Measurements from ENCODE around the gene NEU2. TPM values are rescaled to one million over a fixed set of nuclear protein-coding genes. Genes with fewer than 3 reads are reported as not detected.

The NEU2 gene
- total and polyA plus RNA-seq, 4 donors, result not detected

DNA sequence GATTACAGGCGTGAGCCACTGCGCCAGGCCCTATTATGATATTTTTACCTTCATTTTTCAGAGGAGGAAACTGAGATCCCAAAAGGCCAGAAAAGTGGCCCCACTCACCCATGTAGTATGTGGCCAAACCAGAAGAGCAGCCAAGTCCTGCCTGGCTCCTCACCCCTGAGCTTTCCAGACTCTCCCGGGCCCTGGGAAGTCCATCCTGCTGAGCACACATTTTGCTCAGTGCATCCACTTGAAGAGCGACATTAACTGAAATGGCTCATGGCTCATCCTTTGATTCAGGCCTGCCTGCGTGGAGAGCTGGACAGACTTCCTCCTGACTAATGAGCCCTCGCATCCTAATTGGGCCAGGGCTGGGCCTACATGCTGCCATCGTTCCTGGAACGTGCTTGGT lies 9.9 kb upstream of the NEU2 start:
- H3K4me3 ChIP-seq (ENCODE audit: low read depth in 1 of 3, low read length in 3 of 3), result no peak overlapping the region
- 86% methylated on average over 8 of the region's 8 CpGs for whole genome bisulfite sequencing
- TF ChIP-seq EGR1 (IDR thresholded peaks at IDR 0.05; ENCODE audit: low read depth in 2 of 2) (no peak), HNF4A (conservative IDR thresholded peaks at IDR 0.05) (no peak), SP1 (IDR thresholded peaks at IDR 0.05) (no peak), RAD21 (IDR thresholded peaks at IDR 0.05) (no peak), TAF1 (conservative IDR thresholded peaks at IDR 0.05) (no peak), RXRA (IDR thresholded peaks at IDR 0.05) (no peak), JUND (IDR thresholded peaks at IDR 0.05) (no peak)
- TF ChIP-seq, protein P1, sequence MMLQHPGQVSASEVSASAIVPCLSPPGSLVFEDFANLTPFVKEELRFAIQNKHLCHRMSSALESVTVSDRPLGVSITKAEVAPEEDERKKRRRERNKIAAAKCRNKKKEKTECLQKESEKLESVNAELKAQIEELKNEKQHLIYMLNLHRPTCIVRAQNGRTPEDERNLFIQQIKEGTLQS (IDR thresholded peaks at IDR 0.05), result no peak
- TF ChIP-seq, protein P2, sequence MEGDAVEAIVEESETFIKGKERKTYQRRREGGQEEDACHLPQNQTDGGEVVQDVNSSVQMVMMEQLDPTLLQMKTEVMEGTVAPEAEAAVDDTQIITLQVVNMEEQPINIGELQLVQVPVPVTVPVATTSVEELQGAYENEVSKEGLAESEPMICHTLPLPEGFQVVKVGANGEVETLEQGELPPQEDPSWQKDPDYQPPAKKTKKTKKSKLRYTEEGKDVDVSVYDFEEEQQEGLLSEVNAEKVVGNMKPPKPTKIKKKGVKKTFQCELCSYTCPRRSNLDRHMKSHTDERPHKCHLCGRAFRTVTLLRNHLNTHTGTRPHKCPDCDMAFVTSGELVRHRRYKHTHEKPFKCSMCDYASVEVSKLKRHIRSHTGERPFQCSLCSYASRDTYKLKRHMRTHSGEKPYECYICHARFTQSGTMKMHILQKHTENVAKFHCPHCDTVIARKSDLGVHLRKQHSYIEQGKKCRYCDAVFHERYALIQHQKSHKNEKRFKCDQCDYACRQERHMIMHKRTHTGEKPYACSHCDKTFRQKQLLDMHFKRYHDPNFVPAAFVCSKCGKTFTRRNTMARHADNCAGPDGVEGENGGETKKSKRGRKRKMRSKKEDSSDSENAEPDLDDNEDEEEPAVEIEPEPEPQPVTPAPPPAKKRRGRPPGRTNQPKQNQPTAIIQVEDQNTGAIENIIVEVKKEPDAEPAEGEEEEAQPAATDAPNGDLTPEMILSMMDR (IDR thresholded peaks at IDR 0.05; ENCODE audit: low read depth, low read length, missing input control), result no peak
- TF ChIP-seq, protein P3, sequence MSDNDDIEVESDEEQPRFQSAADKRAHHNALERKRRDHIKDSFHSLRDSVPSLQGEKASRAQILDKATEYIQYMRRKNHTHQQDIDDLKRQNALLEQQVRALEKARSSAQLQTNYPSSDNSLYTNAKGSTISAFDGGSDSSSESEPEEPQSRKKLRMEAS (IDR thresholded peaks at IDR 0.05), result no peak
- H3K36me3 ChIP-seq (ENCODE audit: control insufficient read depth in 4 of 4, insufficient read depth in 3 of 4, low read depth in 1 of 4, low read length in 3 of 4), result no peaks in the 10 kb centered on the region
- no peaks in the 10 kb centered on the region for H3K27me3 ChIP-seq (ENCODE audit: control insufficient read depth in 4 of 4, insufficient read depth in 4 of 4, low read length in 3 of 4)
- no peaks in the 10 kb centered on the region for H3K9me3 ChIP-seq (ENCODE audit: control insufficient read depth in 4 of 4, low read length in 3 of 4)
- H3K4me1 ChIP-seq (ENCODE audit: control insufficient read depth in 4 of 4, insufficient read depth in 4 of 4, low read length in 3 of 4), result no peaks in the 10 kb centered on the region
- H3K27ac ChIP-seq (ENCODE audit: low read depth in 1 of 2, low read length in 2 of 2), result no peak overlapping the region
- no peak for DNase-seq (ENCODE audit: low spot score)
- H3K9ac ChIP-seq (ENCODE audit: low read depth in 1 of 2, low read length in 2 of 2), result no peak overlapping the region

DNA sequence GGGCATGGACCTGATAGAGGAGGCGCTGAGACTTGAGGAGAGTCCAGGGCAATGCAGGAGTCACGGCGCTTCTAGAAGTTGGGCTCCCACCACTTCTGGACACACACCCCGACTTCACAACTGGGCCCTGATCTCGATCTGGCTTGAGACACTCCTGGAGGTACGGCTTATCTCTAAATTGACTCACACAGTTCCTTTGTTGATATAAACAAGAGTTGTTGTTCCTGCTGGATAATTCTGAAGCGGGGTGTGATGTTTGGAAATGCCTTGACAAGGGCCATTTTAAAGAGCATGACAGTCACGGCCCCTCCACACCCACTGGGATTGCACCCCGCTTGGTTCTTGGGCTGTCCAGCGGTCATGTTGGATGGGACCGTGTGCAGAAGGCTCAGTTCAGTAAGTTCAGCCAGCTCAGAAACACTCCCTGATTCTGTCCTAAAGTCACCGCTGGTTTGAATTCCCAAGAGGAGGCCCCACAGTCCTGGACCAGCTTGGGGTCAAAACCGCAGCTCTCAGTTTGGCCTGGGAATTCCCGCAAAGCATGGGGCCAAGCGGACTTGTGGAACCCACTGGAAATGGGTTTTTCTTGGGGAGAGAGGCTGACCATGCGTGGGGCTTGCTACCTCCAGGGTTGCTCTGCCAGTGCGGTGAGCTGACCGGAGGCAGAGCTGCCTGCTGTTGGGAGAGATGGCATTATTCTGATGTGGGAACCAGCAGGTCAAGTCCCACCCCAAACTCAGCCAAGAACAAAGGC lies 9.3 kb upstream of the NEU2 start:
- Histone ChIP-seq H3K27me3 (ENCODE audit: control insufficient read depth in 4 of 4, insufficient read depth in 4 of 4, low read length in 3 of 4) (no peaks in the 10 kb centered on the region), H3K9me3 (ENCODE audit: control insufficient read depth in 4 of 4, low read length in 3 of 4) (no peaks in the 10 kb centered on the region), H3K9ac (ENCODE audit: low read depth in 1 of 2, low read length in 2 of 2) (no peak overlapping the region), H3K36me3 (ENCODE audit: control insufficient read depth in 4 of 4, insufficient read depth in 3 of 4, low read depth in 1 of 4, low read length in 3 of 4) (no peaks in the 10 kb centered on the region), H3K4me1 (ENCODE audit: control insufficient read depth in 4 of 4, insufficient read depth in 4 of 4, low read length in 3 of 4) (no peaks in the 10 kb centered on the region), H3K4me3 (ENCODE audit: low read depth in 1 of 3, low read length in 3 of 3) (no peak overlapping the region), H3K27ac (ENCODE audit: low read depth in 1 of 2, low read length in 2 of 2) (no peak overlapping the region)
- TF ChIP-seq TAF1 (conservative IDR thresholded peaks at IDR 0.05) (no peak), HNF4G (IDR thresholded peaks at IDR 0.05) (no peak), YY1 (IDR thresholded peaks at IDR 0.05) (no peak), RAD21 (IDR thresholded peaks at IDR 0.05) (no peak)
- DNase-seq (ENCODE audit: low spot score), result no peak
- 96% methylated on average over 18 of the region's 18 CpGs for WGBS

DNA sequence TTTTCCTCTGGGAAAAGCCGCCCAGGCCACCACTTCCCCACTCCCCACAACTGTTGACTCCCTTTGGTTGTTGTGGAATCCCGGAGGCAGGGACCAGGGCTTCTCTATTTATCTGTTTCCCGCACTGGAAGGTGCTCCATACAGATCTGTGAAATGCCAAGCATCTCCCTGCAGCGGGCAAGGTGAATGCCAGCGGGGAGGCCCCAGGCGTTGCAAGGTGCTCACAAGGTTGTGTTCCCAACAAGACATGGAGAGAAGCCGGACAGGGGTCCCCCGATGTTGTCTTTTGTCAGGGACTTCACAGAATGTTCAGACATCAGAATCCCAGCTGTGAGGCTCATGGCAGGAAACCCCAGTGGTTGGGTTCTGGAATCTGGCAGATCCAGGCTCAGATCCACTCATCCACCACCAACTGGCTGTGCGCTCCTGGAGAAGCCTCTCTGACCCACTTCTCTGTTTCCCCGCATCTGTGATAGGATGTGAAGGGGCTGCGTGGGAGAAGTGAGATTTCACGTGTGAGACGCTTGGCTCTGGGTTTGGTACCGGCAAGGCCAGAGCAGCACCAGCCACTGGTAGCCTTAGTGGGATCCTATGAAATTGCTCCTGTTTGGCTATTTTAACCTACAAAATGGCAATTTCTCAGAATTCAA lies 8.6 kb upstream of the NEU2 start:
- no peak overlapping the region for H3K9ac ChIP-seq (ENCODE audit: low read depth in 1 of 2, low read length in 2 of 2)
- H3K27ac ChIP-seq (ENCODE audit: low read depth in 1 of 2, low read length in 2 of 2), result no peak overlapping the region
- H3K4me1 ChIP-seq (ENCODE audit: control insufficient read depth in 4 of 4, insufficient read depth in 4 of 4, low read length in 3 of 4), result no peaks in the 10 kb centered on the region
- DNase-seq (ENCODE audit: low spot score), result no peak
- WGBS, result 95% methylated on average over 14 of the region's 14 CpGs
- no peak overlapping the region for H3K4me3 ChIP-seq (ENCODE audit: low read depth in 1 of 3, low read length in 3 of 3)
- no peaks in the 10 kb centered on the region for H3K36me3 ChIP-seq (ENCODE audit: control insufficient read depth in 4 of 4, insufficient read depth in 3 of 4, low read depth in 1 of 4, low read length in 3 of 4)
- H3K9me3 ChIP-seq (ENCODE audit: control insufficient read depth in 4 of 4, low read length in 3 of 4), result no peaks in the 10 kb centered on the region
- H3K27me3 ChIP-seq (ENCODE audit: control insufficient read depth in 4 of 4, insufficient read depth in 4 of 4, low read length in 3 of 4), result no peaks in the 10 kb centered on the region
- TF ChIP-seq YY1 (IDR thresholded peaks at IDR 0.05) (no peak), NR2F2 (IDR thresholded peaks at IDR 0.05) (no peak), EGR1 (IDR thresholded peaks at IDR 0.05; ENCODE audit: low read depth in 2 of 2) (no peak), GABPA (IDR thresholded peaks at IDR 0.05 in 1 of 2, conservative IDR thresholded peaks at IDR 0.05 in 1 of 2) (no peak), HNF4A (conservative IDR thresholded peaks at IDR 0.05) (no peak), FOXA1 (IDR thresholded peaks at IDR 0.05) (no peak)
- TF ChIP-seq, protein P4, sequence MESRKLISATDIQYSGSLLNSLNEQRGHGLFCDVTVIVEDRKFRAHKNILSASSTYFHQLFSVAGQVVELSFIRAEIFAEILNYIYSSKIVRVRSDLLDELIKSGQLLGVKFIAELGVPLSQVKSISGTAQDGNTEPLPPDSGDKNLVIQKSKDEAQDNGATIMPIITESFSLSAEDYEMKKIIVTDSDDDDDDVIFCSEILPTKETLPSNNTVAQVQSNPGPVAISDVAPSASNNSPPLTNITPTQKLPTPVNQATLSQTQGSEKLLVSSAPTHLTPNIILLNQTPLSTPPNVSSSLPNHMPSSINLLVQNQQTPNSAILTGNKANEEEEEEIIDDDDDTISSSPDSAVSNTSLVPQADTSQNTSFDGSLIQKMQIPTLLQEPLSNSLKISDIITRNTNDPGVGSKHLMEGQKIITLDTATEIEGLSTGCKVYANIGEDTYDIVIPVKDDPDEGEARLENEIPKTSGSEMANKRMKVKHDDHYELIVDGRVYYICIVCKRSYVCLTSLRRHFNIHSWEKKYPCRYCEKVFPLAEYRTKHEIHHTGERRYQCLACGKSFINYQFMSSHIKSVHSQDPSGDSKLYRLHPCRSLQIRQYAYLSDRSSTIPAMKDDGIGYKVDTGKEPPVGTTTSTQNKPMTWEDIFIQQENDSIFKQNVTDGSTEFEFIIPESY (IDR thresholded peaks at IDR 0.05), result no peak
- TF ChIP-seq, protein P3 (IDR thresholded peaks at IDR 0.05), result no peak
